Esophagus muscularis mucosa (tissue), 4 donors: Measurements from ENCODE around the gene LENEP. TPM values are rescaled to one million over a fixed set of nuclear protein-coding genes. Genes with fewer than 3 reads are reported as not detected.
"Not testable (repeated sequence)": the region's sequence is repeated elsewhere in the genome, so short reads cannot be mapped to it uniquely, and the experiment has no call there.

Experiments used
- DNase-seq: peaks from one replicate; pipeline ENCODE4 v3.0.0-alpha.2; 2017; ENCODE audit errors: extremely low spot score
- H3K27ac ChIP-seq, 4 donors: fragments of 200-600 bp; sonication (generic); replicated peaks in 1 of 4; 1 replicate in 3 of 4; 2 replicates in 1 of 4; pipeline ENCODE4 v1.5.1; 2016 to 2019; ENCODE audit warnings: mild to moderate bottlenecking in 1 of 4
- H3K27me3 ChIP-seq, 4 donors: fragments of 200-600 bp; sonication (generic); one replicate each; pipeline versions ENCODE4 v1.5.1 to v1.6.0; 2016 to 2019
- H3K36me3 ChIP-seq, 4 donors: fragments of 200-600 bp; sonication (generic); one replicate each; pipeline ENCODE4 v1.5.1; 2016 to 2019
- H3K4me1 ChIP-seq, 4 donors: fragments of 200-600 bp; sonication (generic); one replicate each; pipeline ENCODE4 v1.5.1; 2016 to 2019
- H3K4me3 ChIP-seq, 4 donors: fragments of 200-600 bp; sonication (generic); 1 replicate in 2 of 4; 2 replicates in 2 of 4; pipeline ENCODE4 v1.5.1; 2016 to 2019; ENCODE audit warnings: mild to moderate bottlenecking in 4 of 4, moderate library complexity in 1 of 4
- H3K9me3 ChIP-seq, 4 donors: fragments of 200-600 bp; sonication (generic); 1 replicate in 3 of 4; 2 replicates in 1 of 4; pipeline ENCODE4 v1.5.1; 2016 to 2019
- EP300 ChIP-seq: sonication (generic); formaldehyde crosslinking; IDR thresholded peaks from one replicate; pipeline ENCODE4 v1.6.1; 2017; ENCODE audit warnings: antibody characterized with exemption
- POLR2A ChIP-seq: fragments of 450-650 bp; IDR thresholded peaks from one replicate; pipeline ENCODE4 v1.6.1; 2017; ENCODE audit warnings: antibody characterized with exemption, moderate library complexity, mild to moderate bottlenecking, low read depth
- POLR2AphosphoS5 ChIP-seq, 2 donors: sonication (generic); formaldehyde crosslinking; IDR thresholded peaks; one replicate each; pipeline ENCODE4 v1.6.1; 2017; ENCODE audit warnings: antibody characterized with exemption in 2 of 2
- WGBS: methylation state at CpG from one replicate; pipeline ENCODE4 v1.1.5; 2018; 5-methylcytosine and 5-hydroxymethylcytosine counted together
- intact Hi-C: fragments of 100-400 bp; cut with DNase I; formaldehyde crosslinking; loops from one replicate; pipeline ENCODE4 v1.15.1; 2023
- total RNA-seq, 4 donors: library from RNA; depleted of rRNA; stranded (reverse); fragments of >200 nt; gene quantifications; one replicate each; pipeline versions ENCODE4 v1.1.0 to v1.2.1, GENCODE V29; 2016
- TF ChIP-seq, protein P1 (sequence below), 3 experiments: fragments of 200-600 bp in 2 of 3; fragments of 450-650 bp in 1 of 3; sonication (generic) in 2 of 3; IDR thresholded peaks; one replicate each; pipeline ENCODE4 v1.5.1; 2017 to 2019; ENCODE audit warnings: antibody characterized with exemption in 3 of 3, mild to moderate bottlenecking in 2 of 3, moderate library complexity in 1 of 3

Gene LENEP
- total RNA-seq, 4 donors from 2014 or later: not detected

- no peaks in the 10 kb centered on the region for H3K9me3 ChIP-seq
- DNase-seq: no peak
- peaks cover 6 to 26% (median 21%) of the 10 kb centered on the region in 4 donors for H3K4me1 ChIP-seq
- intact Hi-C loops: no loop called here
- no peak overlapping the region for H3K27ac ChIP-seq
- WGBS: 50% methylated on average over 1 of the region's 1 CpG
- TF ChIP-seq EP300 (no peak), POLR2A (no peak), POLR2AphosphoS5 (IDR thresholded peaks at IDR 0.05) (no peak)
- TF ChIP-seq, protein P1, sequence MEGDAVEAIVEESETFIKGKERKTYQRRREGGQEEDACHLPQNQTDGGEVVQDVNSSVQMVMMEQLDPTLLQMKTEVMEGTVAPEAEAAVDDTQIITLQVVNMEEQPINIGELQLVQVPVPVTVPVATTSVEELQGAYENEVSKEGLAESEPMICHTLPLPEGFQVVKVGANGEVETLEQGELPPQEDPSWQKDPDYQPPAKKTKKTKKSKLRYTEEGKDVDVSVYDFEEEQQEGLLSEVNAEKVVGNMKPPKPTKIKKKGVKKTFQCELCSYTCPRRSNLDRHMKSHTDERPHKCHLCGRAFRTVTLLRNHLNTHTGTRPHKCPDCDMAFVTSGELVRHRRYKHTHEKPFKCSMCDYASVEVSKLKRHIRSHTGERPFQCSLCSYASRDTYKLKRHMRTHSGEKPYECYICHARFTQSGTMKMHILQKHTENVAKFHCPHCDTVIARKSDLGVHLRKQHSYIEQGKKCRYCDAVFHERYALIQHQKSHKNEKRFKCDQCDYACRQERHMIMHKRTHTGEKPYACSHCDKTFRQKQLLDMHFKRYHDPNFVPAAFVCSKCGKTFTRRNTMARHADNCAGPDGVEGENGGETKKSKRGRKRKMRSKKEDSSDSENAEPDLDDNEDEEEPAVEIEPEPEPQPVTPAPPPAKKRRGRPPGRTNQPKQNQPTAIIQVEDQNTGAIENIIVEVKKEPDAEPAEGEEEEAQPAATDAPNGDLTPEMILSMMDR (IDR thresholded peaks at IDR 0.05): no peak
- H3K4me3 ChIP-seq: no peak overlapping the region
- H3K36me3 ChIP-seq: peaks cover 7 to 39% (median 36%) of the 10 kb centered on the region in 4 donors
- H3K27me3 ChIP-seq: no peaks in the 10 kb centered on the region
These were observed 842 bp downstream of the LENEP start for GRCh38 chr1:154994269-154994587.

DNA sequence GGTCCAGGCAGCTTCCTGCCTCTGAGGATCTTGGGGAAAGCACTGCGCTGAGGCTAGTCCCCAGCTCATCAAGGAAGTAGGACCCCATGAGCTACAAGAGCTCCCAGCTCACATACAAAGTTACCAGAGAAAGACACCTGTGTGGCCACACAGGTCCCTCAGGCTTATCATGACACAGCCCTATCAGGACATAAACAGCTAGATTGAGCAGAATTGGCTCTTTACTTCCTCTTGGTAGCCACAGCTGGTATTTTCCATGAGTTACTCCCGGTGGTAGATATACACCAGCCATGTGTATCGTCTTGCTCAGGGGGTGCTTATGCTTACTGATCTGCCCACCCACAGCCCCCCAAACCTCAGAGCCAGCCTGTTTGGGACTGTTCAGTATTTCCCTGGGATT is 1.2 kb downstream of the LENEP start:
- no peak for DNase-seq
- no peak overlapping the region for H3K27ac ChIP-seq
- H3K27me3 ChIP-seq: no peaks in the 10 kb centered on the region
- WGBS: 76% methylated on average over 3 of the region's 3 CpGs
- intact Hi-C loops: no loop called here
- TF ChIP-seq POLR2AphosphoS5 (IDR thresholded peaks at IDR 0.05) (no peak), EP300 (no peak), POLR2A (no peak)
- TF ChIP-seq, protein P1 (IDR thresholded peaks at IDR 0.05): no peak
- no peak overlapping the region for H3K4me3 ChIP-seq
- peaks cover 7 to 36% (median 32%) of the 10 kb centered on the region in 4 donors for H3K36me3 ChIP-seq
- peaks cover 10 to 26% (median 23%) of the 10 kb centered on the region in 4 donors for H3K4me1 ChIP-seq
- no peaks in the 10 kb centered on the region for H3K9me3 ChIP-seq

GRCh38 chr1:154995301-154995983 is 2.1 kb downstream of the LENEP start:
- WGBS: 62% methylated on average over 13 of the region's 13 CpGs
- not testable (repeated sequence) for DNase-seq

DNA sequence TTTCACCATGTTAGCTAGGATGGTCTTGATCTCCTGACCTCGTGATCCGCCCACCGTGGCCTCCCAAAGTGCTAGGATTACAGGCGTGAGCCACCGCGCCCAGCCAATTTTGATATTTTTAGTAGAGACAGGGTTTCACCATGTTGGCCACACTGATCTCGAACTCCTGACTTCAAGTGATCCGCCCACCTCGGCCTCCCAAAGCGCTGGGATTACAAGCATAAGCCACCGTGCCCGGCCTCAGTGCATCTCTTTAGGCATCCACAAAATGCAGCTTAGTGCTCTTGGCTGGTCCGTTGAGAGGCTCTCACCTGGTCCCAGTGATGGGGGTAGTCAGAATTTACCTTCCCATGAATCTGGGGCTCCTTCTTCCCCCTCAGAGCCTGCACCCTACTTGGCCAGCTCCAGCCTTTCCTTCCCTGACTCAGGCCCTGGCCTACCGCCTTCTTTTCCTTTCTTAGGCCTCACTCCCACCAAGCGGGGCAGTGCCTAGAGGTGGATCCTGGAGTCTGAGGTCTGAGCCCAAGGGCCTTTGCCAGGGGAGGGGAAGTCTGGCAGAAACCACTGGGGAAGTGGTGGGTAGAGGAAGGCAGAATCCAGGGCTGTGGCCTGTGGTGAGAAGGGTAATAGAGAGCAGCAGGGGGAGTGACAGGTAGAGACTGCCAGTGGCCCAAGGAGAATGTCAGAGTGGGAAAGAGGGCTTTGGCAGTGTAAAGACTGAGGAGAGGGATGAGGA is 3.7 kb downstream of the LENEP start:
- WGBS: 81% methylated on average over 15 of the region's 15 CpGs
- Histone ChIP-seq H3K4me3 (no peak overlapping the region), H3K9me3 (no peaks in the 10 kb centered on the region), H3K4me1 (peaks cover 17 to 36% (median 33%) of the 10 kb centered on the region in 4 donors), H3K36me3 (peaks cover 0 to 12% (median 11%) of the 10 kb centered on the region in 4 donors), H3K27ac (no peak overlapping the region), H3K27me3 (no peaks in the 10 kb centered on the region)
- no peak for TF ChIP-seq POLR2AphosphoS5 (IDR thresholded peaks at IDR 0.05)
- TF ChIP-seq EP300: no peak
- TF ChIP-seq, protein P1 (IDR thresholded peaks at IDR 0.05): no peak
- no peak for TF ChIP-seq POLR2A
- intact Hi-C loops: loop anchor here (5.0 kb wide), 1 partner anchor 35 kb away; the partner anchor contains the start of gene PYGO2
- DNase-seq: no peak

More at GRCh38 chr1:154995301-154995983, 2.1 kb downstream of the LENEP start:
- not testable (repeated sequence) for H3K9me3 ChIP-seq, H3K27ac ChIP-seq, H3K27me3 ChIP-seq, H3K4me3 ChIP-seq
- TF ChIP-seq, protein P1 (IDR thresholded peaks at IDR 0.05): peak; percentile 33 to 44 (median 43)
- peaks cover 17 to 31% (median 30%) of the 10 kb centered on the region in 4 donors for H3K4me1 ChIP-seq
- peaks cover 2 to 27% (median 24%) of the 10 kb centered on the region in 4 donors for H3K36me3 ChIP-seq
- intact Hi-C loops: loop anchor here (5.0 kb wide), 1 partner anchor 33 kb away; the partner anchor contains the start of gene PYGO2
